Type B pancreatic cell (in vitro differentiated cells): ENCODE data around the gene RAP1GAP. TPM values are rescaled to one million over a fixed set of nuclear protein-coding genes. Genes with fewer than 3 reads are reported as not detected.

Experiments used
- DNase-seq: peaks from one replicate; pipeline ENCODE4 v3.0.0; 2021; ENCODE audit warnings: mixed read lengths; ENCODE audit not compliant: unreplicated experiment; ENCODE audit errors: extremely low spot score
- H3K27ac Mint-ChIP-seq: 2 replicates; pipeline ENCODE4 v1.8.0; 2021; ENCODE audit warnings: mild to moderate bottlenecking, mixed read lengths
- H3K27me3 Mint-ChIP-seq: 2 replicates; pipeline ENCODE4 v1.8.0; 2021; ENCODE audit warnings: mixed read lengths
- H3K36me3 Mint-ChIP-seq: 2 replicates; pipeline ENCODE4 v1.8.0; 2021; ENCODE audit warnings: mixed read lengths
- H3K4me1 Mint-ChIP-seq: one replicate; pipeline ENCODE4 v1.8.0; 2021; ENCODE audit warnings: mixed read lengths; ENCODE audit not compliant: unreplicated experiment
- H3K4me3 Mint-ChIP-seq: 2 replicates; pipeline ENCODE4 v1.8.0; 2021; ENCODE audit warnings: mild to moderate bottlenecking, mixed read lengths
- H3K9me3 Mint-ChIP-seq: 2 replicates; pipeline ENCODE4 v1.8.0; 2021; ENCODE audit warnings: mixed read lengths
- total RNA-seq: library from RNA; stranded (reverse); gene quantifications from 2 replicates; pipeline ENCODE4 v1.2.1, GENCODE V29; 2021; ENCODE audit warnings: low replicate concordance
- TF ChIP-seq, protein P1 (sequence below): fragments of 200-600 bp; sonication (generic); conservative IDR thresholded peaks from 2 replicates; pipeline ENCODE4 v1.5.0; 2021; ENCODE audit warnings: antibody characterized with exemption, mild to moderate bottlenecking

The RAP1GAP gene
- total RNA-seq, 1 donor from 2014 or later = 18.5 TPM

DNA sequence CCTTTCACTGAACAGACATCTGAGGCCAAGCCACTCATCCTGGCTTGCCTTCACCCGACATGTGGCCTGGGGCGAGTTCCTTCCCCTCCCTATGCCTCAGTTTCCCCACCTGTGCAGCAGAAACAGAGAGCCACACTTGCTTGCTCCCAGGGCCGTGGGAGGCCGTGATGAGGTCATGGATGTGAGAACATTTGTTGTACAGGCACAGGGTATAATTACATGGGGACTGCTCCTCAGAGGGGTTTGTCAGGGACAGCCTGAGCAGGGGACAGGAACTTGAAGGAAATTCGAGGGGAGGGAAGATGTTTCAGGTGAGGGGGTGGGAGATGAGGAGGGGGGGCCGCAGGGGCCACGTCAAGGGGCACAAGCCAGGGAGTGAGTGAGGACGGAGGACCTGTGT is 103.9 kb downstream of the RAP1GAP start:
- DNase-seq = no peak
- H3K9me3 Mint-ChIP-seq = no peaks in the 10 kb centered on the region
- H3K27me3 Mint-ChIP-seq = no peaks in the 10 kb centered on the region
- TF ChIP-seq, protein P1, sequence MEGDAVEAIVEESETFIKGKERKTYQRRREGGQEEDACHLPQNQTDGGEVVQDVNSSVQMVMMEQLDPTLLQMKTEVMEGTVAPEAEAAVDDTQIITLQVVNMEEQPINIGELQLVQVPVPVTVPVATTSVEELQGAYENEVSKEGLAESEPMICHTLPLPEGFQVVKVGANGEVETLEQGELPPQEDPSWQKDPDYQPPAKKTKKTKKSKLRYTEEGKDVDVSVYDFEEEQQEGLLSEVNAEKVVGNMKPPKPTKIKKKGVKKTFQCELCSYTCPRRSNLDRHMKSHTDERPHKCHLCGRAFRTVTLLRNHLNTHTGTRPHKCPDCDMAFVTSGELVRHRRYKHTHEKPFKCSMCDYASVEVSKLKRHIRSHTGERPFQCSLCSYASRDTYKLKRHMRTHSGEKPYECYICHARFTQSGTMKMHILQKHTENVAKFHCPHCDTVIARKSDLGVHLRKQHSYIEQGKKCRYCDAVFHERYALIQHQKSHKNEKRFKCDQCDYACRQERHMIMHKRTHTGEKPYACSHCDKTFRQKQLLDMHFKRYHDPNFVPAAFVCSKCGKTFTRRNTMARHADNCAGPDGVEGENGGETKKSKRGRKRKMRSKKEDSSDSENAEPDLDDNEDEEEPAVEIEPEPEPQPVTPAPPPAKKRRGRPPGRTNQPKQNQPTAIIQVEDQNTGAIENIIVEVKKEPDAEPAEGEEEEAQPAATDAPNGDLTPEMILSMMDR = no peak
- H3K4me1 Mint-ChIP-seq = peaks cover 21% of the 10 kb centered on the region
- no peak overlapping the region for H3K4me3 Mint-ChIP-seq
- H3K36me3 Mint-ChIP-seq = no peaks in the 10 kb centered on the region
- no peak overlapping the region for H3K27ac Mint-ChIP-seq

DNA sequence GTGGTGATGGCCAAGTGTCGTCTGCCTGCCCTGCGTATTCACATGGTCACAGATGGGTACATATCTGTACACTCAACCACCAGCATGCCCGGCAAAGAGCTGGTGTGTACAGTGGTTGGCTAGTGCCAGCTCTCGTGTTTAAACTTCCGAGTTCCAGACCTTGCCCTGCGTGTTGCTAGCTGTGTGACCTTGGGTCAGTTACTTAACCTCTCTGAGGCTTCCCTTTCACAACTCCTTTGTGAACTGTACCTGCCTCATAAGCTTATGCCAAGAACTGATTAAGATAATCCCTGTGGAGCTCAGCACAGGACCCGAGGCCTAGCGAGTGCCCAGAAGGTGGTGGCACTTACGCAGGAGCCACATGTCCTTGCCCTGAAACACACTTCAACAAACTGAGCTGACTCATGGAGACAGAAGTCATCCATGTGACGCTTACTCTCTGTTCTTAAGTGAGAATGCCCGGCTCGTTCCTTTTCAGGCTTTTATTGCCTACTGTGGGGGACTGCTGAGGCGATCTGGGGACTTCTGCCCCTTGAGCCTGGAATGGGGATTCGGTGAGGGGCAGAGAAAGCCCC is 104.5 kb downstream of the RAP1GAP start:
- Mint-ChIP-seq H3K9me3 (no peaks in the 10 kb centered on the region), H3K27me3 (no peaks in the 10 kb centered on the region), H3K27ac (no peak overlapping the region), H3K4me1 (peaks cover 24% of the 10 kb centered on the region), H3K4me3 (no peak overlapping the region), H3K36me3 (no peaks in the 10 kb centered on the region)
- DNase-seq = no peak
- TF ChIP-seq, protein P1 = no peak

DNA sequence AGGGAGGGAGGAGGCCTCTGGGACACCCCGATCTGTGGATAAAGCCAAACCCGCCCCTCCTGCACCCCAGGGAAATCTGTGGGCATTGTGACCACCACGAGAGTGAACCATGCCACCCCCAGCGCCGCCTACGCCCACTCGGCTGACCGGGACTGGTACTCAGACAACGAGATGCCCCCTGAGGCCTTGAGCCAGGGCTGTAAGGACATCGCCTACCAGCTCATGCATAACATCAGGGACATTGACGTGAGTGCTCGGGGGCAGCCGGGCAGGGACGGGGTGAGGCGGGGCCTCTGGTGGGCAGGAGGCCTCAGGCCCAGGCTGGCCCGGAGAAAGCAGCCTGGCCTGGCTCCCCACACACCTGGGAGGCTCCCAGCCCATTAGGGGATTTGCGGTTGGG is 105.2 kb downstream of the RAP1GAP start:
- Mint-ChIP-seq H3K27me3 (no peaks in the 10 kb centered on the region), H3K36me3 (no peaks in the 10 kb centered on the region), H3K4me1 (peaks cover 24% of the 10 kb centered on the region), H3K9me3 (no peaks in the 10 kb centered on the region), H3K4me3 (no peak overlapping the region), H3K27ac (no peak overlapping the region)
- no peak for DNase-seq
- TF ChIP-seq, protein P1 = no peak

GRCh38 chr1:21562896-21563295 is 106.3 kb downstream of the RAP1GAP start:
- no peaks in the 10 kb centered on the region for H3K27me3 Mint-ChIP-seq
- TF ChIP-seq, protein P1 = no peak
- H3K27ac Mint-ChIP-seq = no peak overlapping the region
- DNase-seq = no peak
- H3K4me1 Mint-ChIP-seq = peaks cover 14% of the 10 kb centered on the region
- no peaks in the 10 kb centered on the region for H3K9me3 Mint-ChIP-seq
- no peaks in the 10 kb centered on the region for H3K36me3 Mint-ChIP-seq
- no peak overlapping the region for H3K4me3 Mint-ChIP-seq

- H3K27ac Mint-ChIP-seq = no peak overlapping the region
- H3K27me3 Mint-ChIP-seq = no peaks in the 10 kb centered on the region
- no peak for DNase-seq
- H3K4me3 Mint-ChIP-seq = no peak overlapping the region
- TF ChIP-seq, protein P1 = no peak
- H3K9me3 Mint-ChIP-seq = no peaks in the 10 kb centered on the region
- H3K4me1 Mint-ChIP-seq = peaks cover 9% of the 10 kb centered on the region
- no peaks in the 10 kb centered on the region for H3K36me3 Mint-ChIP-seq
Observed at GRCh38 chr1:21560916-21561638, 108.1 kb downstream of the RAP1GAP start.
